Muscle of leg (tissue), 11 donors: Measurements from ENCODE around the gene SLC2A11. TPM values are rescaled to one million over a fixed set of nuclear protein-coding genes. Genes with fewer than 3 reads are reported as not detected.

Experiments
- DNase-seq: peaks from one replicate; pipeline ENCODE4 v3.0.0; 2013
- H3K27ac ChIP-seq: one replicate; pipeline ENCODE4 v1.5.1; 2013; ENCODE audit warnings: mild to moderate bottlenecking, low read length, control low read depth
- H3K27me3 ChIP-seq: one replicate; pipeline ENCODE4 v1.6.1; 2013; ENCODE audit warnings: low read length; ENCODE audit not compliant: control insufficient read depth, insufficient read depth
- H3K36me3 ChIP-seq: one replicate; pipeline ENCODE4 v1.6.1; 2013; ENCODE audit warnings: low read length; ENCODE audit not compliant: control insufficient read depth, insufficient read depth
- H3K4me1 ChIP-seq: one replicate; pipeline ENCODE4 v1.6.1; 2013; ENCODE audit warnings: low read length; ENCODE audit not compliant: control insufficient read depth, insufficient read depth
- H3K4me3 ChIP-seq: one replicate; pipeline ENCODE4 v1.5.1; 2013; ENCODE audit warnings: low read length, control low read depth
- H3K9me3 ChIP-seq: replicated peaks from 2 replicates; pipeline ENCODE4 v1.6.1; 2013; ENCODE audit warnings: low read depth, low read length; ENCODE audit not compliant: control insufficient read depth
- WGBS: methylation state at CpG from one replicate; pipeline ENCODE4 v1.1.5; 2013; ENCODE audit warnings: missing lambda C conversion rate; ENCODE audit not compliant: insufficient coverage; 5-methylcytosine and 5-hydroxymethylcytosine counted together
- polyA plus RNA-seq, 8 donors: library from polyadenylated mRNA; unstranded; fragments of 120-200 nt; gene quantifications; one replicate each; pipeline versions ENCODE4 v1.2.1 to v1.2.3, GENCODE V29; 2013; ENCODE audit warnings: inconsistent platforms in 1 of 8, low replicate concordance in 1 of 8; ENCODE audit not compliant: insufficient read length in 8 of 8, insufficient read depth in 1 of 8
- total RNA-seq: library from RNA; stranded (reverse); fragments of 120-200 nt; gene quantifications from one replicate; pipeline ENCODE4 v1.2.4, GENCODE V29; 2013

The SLC2A11 gene
- total and polyA plus RNA-seq, 9 donors, result 2.8 to 8.4 (median 6.2) TPM

GRCh38 chr22:23837911-23838680, 19.6 kb upstream of the SLC2A11 start:
- Histone ChIP-seq H3K36me3 (peaks cover 37% of the 10 kb centered on the region), H3K27ac (no peak overlapping the region), H3K9me3 (no peaks in the 10 kb centered on the region), H3K27me3 (peaks cover 3% of the 10 kb centered on the region), H3K4me3 (no peak overlapping the region), H3K4me1 (peaks cover 72% of the 10 kb centered on the region)
- DNase-seq, result no peak
- 17% methylated on average over 38 of the region's 41 CpGs for WGBS

GRCh38 chr22:23838681-23839468, 18.8 kb upstream of the SLC2A11 start, which contains the start of gene DERL3:
TSS of gene DERL3 (minus strand) at chr22:23839006. CDS start at chr22:23838987, 19 bp downstream.
- Histone ChIP-seq H3K36me3 (peaks cover 30% of the 10 kb centered on the region), H3K27me3 (peaks cover 3% of the 10 kb centered on the region), H3K4me3 (peak within 1 kb of the TSS; percentile 45), H3K4me1 (peaks cover 72% of the 10 kb centered on the region), H3K27ac (no peak within 1 kb of the TSS), H3K9me3 (no peaks in the 10 kb centered on the region)
- DNase-seq, result peak; percentile 97
- WGBS, result under 1% methylated on average over 70 of the region's 70 CpGs

DNA sequence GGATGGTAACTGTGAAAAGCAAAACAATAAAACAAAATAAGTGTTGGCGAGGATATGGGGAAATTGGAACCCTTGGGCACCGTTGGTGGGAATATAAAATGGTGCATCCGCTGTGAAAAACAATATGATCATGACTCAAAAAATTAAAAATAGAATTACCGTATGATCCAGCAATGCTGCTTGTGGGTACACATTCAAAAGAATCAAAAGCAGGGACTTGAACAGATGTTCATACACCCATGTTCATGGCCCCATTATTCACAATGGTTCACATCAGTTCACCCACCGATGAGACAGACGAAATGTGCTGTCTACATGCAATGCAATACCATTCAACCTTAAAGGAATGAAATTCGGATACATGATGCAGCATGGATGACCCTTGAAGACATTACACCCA, 17.6 kb upstream of the SLC2A11 start:
- H3K4me3 ChIP-seq, result no peak overlapping the region
- peak; percentile 5 for DNase-seq
- peaks cover 3% of the 10 kb centered on the region for H3K27me3 ChIP-seq
- H3K36me3 ChIP-seq, result peaks cover 20% of the 10 kb centered on the region
- 95% methylated on average over 3 of the region's 7 CpGs for WGBS
- no peak overlapping the region for H3K27ac ChIP-seq
- H3K9me3 ChIP-seq, result no peaks in the 10 kb centered on the region
- H3K4me1 ChIP-seq, result peaks cover 73% of the 10 kb centered on the region

DNA sequence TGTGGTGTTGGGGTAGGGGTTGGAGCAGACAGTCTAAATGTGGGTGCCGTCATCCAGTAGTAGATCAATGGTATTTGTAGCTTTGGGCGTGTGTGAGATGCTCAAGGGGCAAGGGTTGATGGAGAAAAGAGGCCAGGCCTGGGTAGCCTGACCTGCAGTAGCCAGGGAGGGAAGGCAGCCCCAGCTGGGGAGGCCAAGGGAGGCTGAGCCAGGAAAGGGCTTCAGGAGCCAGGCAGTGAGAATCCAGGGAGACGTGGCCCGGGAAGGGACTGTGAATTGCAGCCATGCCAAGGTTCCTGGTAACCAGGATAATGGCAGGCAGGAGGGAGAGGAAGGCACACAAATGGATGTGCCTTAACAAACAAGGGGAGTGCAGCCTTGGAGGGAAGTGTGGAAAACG, 16.4 kb upstream of the SLC2A11 start:
- WGBS, result 59% methylated on average over 5 of the region's 5 CpGs
- Histone ChIP-seq H3K9me3 (no peaks in the 10 kb centered on the region), H3K27ac (no peak overlapping the region), H3K4me3 (no peak overlapping the region), H3K36me3 (peaks cover 9% of the 10 kb centered on the region), H3K27me3 (peaks cover 3% of the 10 kb centered on the region), H3K4me1 (peaks cover 73% of the 10 kb centered on the region)
- DNase-seq, result no peak

GRCh38 chr22:23841736-23842445, 15.8 kb upstream of the SLC2A11 start:
- H3K36me3 ChIP-seq, result peaks cover 4% of the 10 kb centered on the region
- peaks cover 3% of the 10 kb centered on the region for H3K27me3 ChIP-seq
- peaks cover 78% of the 10 kb centered on the region for H3K4me1 ChIP-seq
- 36% methylated on average over 14 of the region's 20 CpGs for WGBS
- DNase-seq, result no peak
- no peaks in the 10 kb centered on the region for H3K9me3 ChIP-seq
- peak overlapping the region; percentile 35 for H3K27ac ChIP-seq
- no peak overlapping the region for H3K4me3 ChIP-seq

GRCh38 chr22:23842599-23842998, 15.1 kb upstream of the SLC2A11 start:
- DNase-seq, result no peak
- Histone ChIP-seq H3K36me3 (peaks cover 4% of the 10 kb centered on the region), H3K4me3 (no peak overlapping the region), H3K27me3 (peaks cover 3% of the 10 kb centered on the region), H3K9me3 (no peaks in the 10 kb centered on the region), H3K4me1 (peaks cover 85% of the 10 kb centered on the region), H3K27ac (no peak overlapping the region)
- WGBS, result 85% methylated on average over 2 of the region's 4 CpGs

- WGBS, result 71% methylated on average over 7 of the region's 8 CpGs
Observed at GRCh38 chr22:23844739-23845202, 12.9 kb upstream of the SLC2A11 start.

DNA sequence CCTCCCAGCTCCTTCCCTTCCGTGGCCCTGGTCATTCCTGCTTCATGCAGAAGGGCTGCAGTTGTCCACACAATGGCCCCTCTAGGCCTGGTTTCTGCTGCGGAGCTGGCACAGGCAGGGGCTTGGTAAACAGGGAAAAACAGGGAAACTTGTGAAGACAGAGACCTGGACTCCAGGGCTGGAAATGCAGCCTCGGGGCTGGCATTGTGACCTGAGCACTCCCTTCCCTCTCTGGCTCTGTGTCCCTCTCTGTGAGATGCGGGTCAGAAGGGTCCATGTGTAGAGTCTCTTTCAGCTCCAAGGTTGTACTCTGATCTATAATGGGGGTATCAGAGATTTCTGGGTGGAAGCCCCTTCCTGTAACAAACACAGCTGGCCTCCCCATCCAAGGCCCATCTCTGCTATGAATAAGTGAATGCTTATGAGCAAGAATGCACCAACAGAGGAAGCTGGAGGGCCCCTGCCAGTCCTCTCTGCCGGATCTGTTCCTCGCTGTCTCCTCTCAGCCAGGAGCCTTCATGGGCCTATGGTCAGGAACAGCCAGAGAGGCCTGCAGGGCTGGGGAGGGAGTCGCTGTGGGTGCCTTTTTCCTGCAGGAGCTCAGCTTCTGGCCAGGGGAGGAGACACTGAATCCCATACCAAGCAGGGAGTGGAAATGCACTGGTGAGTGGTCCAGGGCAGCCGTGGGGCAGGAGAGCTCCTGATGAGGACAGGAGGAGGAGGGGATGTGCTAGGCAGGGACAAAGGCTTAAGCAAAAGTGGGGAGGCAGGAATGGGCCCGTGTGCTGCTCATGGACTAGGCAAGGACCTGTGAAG, 12.2 kb upstream of the SLC2A11 start:
- Histone ChIP-seq H3K4me1 (peaks cover 77% of the 10 kb centered on the region), H3K27me3 (peaks cover 6% of the 10 kb centered on the region), H3K27ac (peak overlapping the region; percentile 30), H3K9me3 (no peaks in the 10 kb centered on the region), H3K4me3 (no peak overlapping the region), H3K36me3 (no peaks in the 10 kb centered on the region)
- DNase-seq, result no peak
- WGBS, result 45% methylated on average over 4 of the region's 9 CpGs

More at GRCh38 chr22:23844739-23845202, 12.9 kb upstream of the SLC2A11 start:
- DNase-seq, result no peak
- H3K27ac ChIP-seq, result peak overlapping the region; percentile 55
- no peaks in the 10 kb centered on the region for H3K36me3 ChIP-seq
- no peaks in the 10 kb centered on the region for H3K27me3 ChIP-seq
- no peak overlapping the region for H3K4me3 ChIP-seq
- H3K9me3 ChIP-seq, result no peaks in the 10 kb centered on the region
- H3K4me1 ChIP-seq, result peaks cover 77% of the 10 kb centered on the region

- Histone ChIP-seq H3K9me3 (no peaks in the 10 kb centered on the region), H3K4me3 (no peak overlapping the region), H3K27me3 (peaks cover 8% of the 10 kb centered on the region), H3K27ac (peak overlapping the region; percentile 30), H3K4me1 (peaks cover 76% of the 10 kb centered on the region), H3K36me3 (no peaks in the 10 kb centered on the region)
- 39% methylated on average over 2 of the region's 7 CpGs for WGBS
- no peak for DNase-seq
Observed at GRCh38 chr22:23846081-23846469, 11.6 kb upstream of the SLC2A11 start.
